ENCODE data around the gene DSTN. TPM values are rescaled to one million over a fixed set of nuclear protein-coding genes. Genes with fewer than 3 reads are reported as not detected.

Gene DSTN
- total RNA-seq, 2 experiments from 2014 or later: 91.2 to 94.3 TPM

GRCh38 chr20:17646209-17646960 lies 76.5 kb downstream of the DSTN start:
- H3K27ac Mint-ChIP-seq: no peak overlapping the region

GRCh38 chr20:17646961-17647301 lies 77.1 kb downstream of the DSTN start:
- Mint-ChIP-seq H3K27ac (no peak overlapping the region), H3K4me1 (ENCODE audit: low read depth) (peaks cover 5% of the 10 kb centered on the region), H3K27me3 (no peaks in the 10 kb centered on the region), H3K36me3 (no peaks in the 10 kb centered on the region), H3K4me3 (no peak overlapping the region), H3K9me3 (no peaks in the 10 kb centered on the region)
- CTCF ChIA-PET: interaction anchor here (1.3 kb wide), 1 partner anchor 142 kb away, joined by 3 read pairs; no protein-coding TSS in a partner anchor
- POLR2A ChIA-PET: no interaction called here
- intact Hi-C loops (cut with micrococcal nuclease): no loop called here
- DNase-seq: no peak

More at GRCh38 chr20:17646209-17646960, 76.5 kb downstream of the DSTN start:
- peaks cover 5% of the 10 kb centered on the region for H3K4me1 Mint-ChIP-seq (ENCODE audit: low read depth)
- H3K27me3 Mint-ChIP-seq: no peaks in the 10 kb centered on the region
- no peaks in the 10 kb centered on the region for H3K36me3 Mint-ChIP-seq
- no peak overlapping the region for H3K4me3 Mint-ChIP-seq
- H3K9me3 Mint-ChIP-seq: no peaks in the 10 kb centered on the region
- ChIA-PET POLR2A (no interaction called here), CTCF (interaction anchor here (1.3 kb wide), 1 partner anchor 141 kb away, joined by 3 read pairs; no protein-coding TSS in a partner anchor)
- DNase-seq: no peak
- intact Hi-C loops (cut with micrococcal nuclease): no loop called here

GRCh38 chr20:17647391-17648314 lies 77.8 kb downstream of the DSTN start:
- DNase-seq: no peak
- Mint-ChIP-seq H3K4me3 (no peak overlapping the region), H3K4me1 (ENCODE audit: low read depth) (peaks cover 5% of the 10 kb centered on the region), H3K36me3 (no peaks in the 10 kb centered on the region), H3K27ac (no peak overlapping the region), H3K27me3 (no peaks in the 10 kb centered on the region), H3K9me3 (no peaks in the 10 kb centered on the region)
- ChIA-PET POLR2A (interaction anchor here (0.6 kb wide), 1 partner anchor 38 kb away, joined by 3 read pairs; no protein-coding TSS in a partner anchor), CTCF (interaction anchor here (1.2 to 2.6 kb wide), 5 partner anchors 17 to 142 kb away, joined by 3 to 12 read pairs (median 6); no protein-coding TSS in a partner anchor)
- intact Hi-C loops (cut with micrococcal nuclease): no loop called here

GRCh38 chr20:17648315-17648646 lies 78.4 kb downstream of the DSTN start:
- Mint-ChIP-seq H3K4me3 (no peak overlapping the region), H3K4me1 (ENCODE audit: low read depth) (peaks cover 5% of the 10 kb centered on the region), H3K36me3 (no peaks in the 10 kb centered on the region), H3K9me3 (no peaks in the 10 kb centered on the region), H3K27ac (no peak overlapping the region), H3K27me3 (no peaks in the 10 kb centered on the region)
- CTCF ChIA-PET: interaction anchor here (1.2 to 2.6 kb wide), 5 partner anchors 16 to 143 kb away, joined by 3 to 12 read pairs (median 6); no protein-coding TSS in a partner anchor
- POLR2A ChIA-PET: interaction anchor here (0.6 kb wide), 1 partner anchor 39 kb away, joined by 3 read pairs; no protein-coding TSS in a partner anchor
- no peak for DNase-seq
- intact Hi-C loops (cut with micrococcal nuclease): no loop called here

- intact Hi-C loops (cut with micrococcal nuclease): no loop called here
- no peaks in the 10 kb centered on the region for H3K36me3 Mint-ChIP-seq
- ChIA-PET CTCF (interaction anchor here (1.0 to 2.6 kb wide), 8 partner anchors 15 to 149 kb away, joined by 3 to 12 read pairs (median 6); partner anchors contain the start of gene RRBP1), POLR2A (no interaction called here)
- H3K9me3 Mint-ChIP-seq: no peaks in the 10 kb centered on the region
- H3K4me3 Mint-ChIP-seq: no peak overlapping the region
- DNase-seq: peak; percentile 41
- H3K4me1 Mint-ChIP-seq (ENCODE audit: low read depth): peaks cover 5% of the 10 kb centered on the region
- no peak overlapping the region for H3K27ac Mint-ChIP-seq
- H3K27me3 Mint-ChIP-seq: no peaks in the 10 kb centered on the region
These were observed 79.2 kb downstream of the DSTN start for GRCh38 chr20:17648791-17649730.

- Mint-ChIP-seq H3K27ac (no peak overlapping the region), H3K4me3 (no peak overlapping the region), H3K9me3 (no peaks in the 10 kb centered on the region), H3K4me1 (ENCODE audit: low read depth) (peaks cover 5% of the 10 kb centered on the region), H3K27me3 (no peaks in the 10 kb centered on the region), H3K36me3 (no peaks in the 10 kb centered on the region)
- ChIA-PET CTCF (interaction anchor here (1.3 to 2.4 kb wide), 2 partner anchors 114 to 248 kb away, joined by 4 to 7 read pairs; no protein-coding TSS in a partner anchor), POLR2A (no interaction called here)
- intact Hi-C loops (cut with micrococcal nuclease): no loop called here
- no peak for DNase-seq
These were observed 80.6 kb downstream of the DSTN start for GRCh38 chr20:17650301-17651128.

- no peak overlapping the region for H3K4me3 Mint-ChIP-seq
- H3K36me3 Mint-ChIP-seq: no peaks in the 10 kb centered on the region
- CTCF ChIA-PET: interaction anchor here (1.2 to 2.4 kb wide), 3 partner anchors 31 to 247 kb away, joined by 4 to 7 read pairs (median 4); partner anchors contain the start of gene RRBP1
- H3K9me3 Mint-ChIP-seq: no peaks in the 10 kb centered on the region
- intact Hi-C loops (cut with micrococcal nuclease): no loop called here
- POLR2A ChIA-PET: no interaction called here
- peaks cover 7% of the 10 kb centered on the region for H3K4me1 Mint-ChIP-seq (ENCODE audit: low read depth)
- H3K27me3 Mint-ChIP-seq: no peaks in the 10 kb centered on the region
- H3K27ac Mint-ChIP-seq: no peak overlapping the region
- DNase-seq: no peak
These were observed 81.4 kb downstream of the DSTN start for GRCh38 chr20:17651129-17651759.

GRCh38 chr20:17651760-17652388 lies 82.0 kb downstream of the DSTN start:
- no peaks in the 10 kb centered on the region for H3K9me3 Mint-ChIP-seq
- intact Hi-C loops (cut with micrococcal nuclease): no loop called here
- DNase-seq: no peak
- H3K4me1 Mint-ChIP-seq (ENCODE audit: low read depth): peaks cover 9% of the 10 kb centered on the region
- H3K27ac Mint-ChIP-seq: no peak overlapping the region
- ChIA-PET POLR2A (no interaction called here), CTCF (interaction anchor here (1.2 to 2.4 kb wide), 2 partner anchors 31 to 247 kb away, joined by 4 to 7 read pairs; partner anchors contain the start of gene RRBP1)
- H3K36me3 Mint-ChIP-seq: no peaks in the 10 kb centered on the region
- H3K4me3 Mint-ChIP-seq: no peak overlapping the region
- no peaks in the 10 kb centered on the region for H3K27me3 Mint-ChIP-seq

- no peaks in the 10 kb centered on the region for H3K27me3 Mint-ChIP-seq
- DNase-seq: no peak
- no peak overlapping the region for H3K27ac Mint-ChIP-seq
- CTCF ChIA-PET: interaction anchor here (1.2 to 2.4 kb wide), 2 partner anchors 30 to 246 kb away, joined by 4 to 7 read pairs; partner anchors contain the start of gene RRBP1
- H3K36me3 Mint-ChIP-seq: no peaks in the 10 kb centered on the region
- H3K4me3 Mint-ChIP-seq: no peak overlapping the region
- H3K9me3 Mint-ChIP-seq: no peaks in the 10 kb centered on the region
- POLR2A ChIA-PET: no interaction called here
- peaks cover 9% of the 10 kb centered on the region for H3K4me1 Mint-ChIP-seq (ENCODE audit: low read depth)
- intact Hi-C loops (cut with micrococcal nuclease): no loop called here
These were observed 82.5 kb downstream of the DSTN start for GRCh38 chr20:17652411-17652810.

Measured in activated CD4-positive, alpha-beta memory T cell treated with anti-CD3 and anti-CD28 coated beads for 36 hours (primary cell).